PC-3 (cell line): ENCODE results near the gene AUTS2. TPM values are rescaled to one million over a fixed set of nuclear protein-coding genes. Genes with fewer than 3 reads are reported as not detected.

ENCODE experiments used
- ATAC-seq: fragments of 200-7000 bp; cut with Tn5 transposase; 2 replicates; pipeline ENCODE4 v1.9.1; 2020; ENCODE audit warnings: mild to moderate bottlenecking, moderate library complexity
- BruUV-seq: library from RNA; stranded (reverse); fragments of 400-500 nt; replicated peaks from 2 replicates; lab custom pipeline; 2021; lab: Mats Ljungman, UMichigan
- CTCF ChIA-PET: fragments of 300-600 bp; sonication (Branson Sonifier 250); formaldehyde crosslinking; loops from one replicate; lab custom pipeline; 2022; ENCODE audit warnings: antibody characterized with exemption; lab: Charles Lee
- POLR2A ChIA-PET: fragments of 300-600 bp; sonication (Branson Sonifier 250); formaldehyde crosslinking; loops from one replicate; lab custom pipeline; 2022; ENCODE audit warnings: antibody characterized with exemption; ENCODE audit not compliant: unreplicated experiment; lab: Charles Lee
- DNase-seq: peaks from one replicate; pipeline ENCODE4 v3.0.0-alpha.2; 2015
- H2AFZ ChIP-seq: fragments of 300-600 bp; sonication (generic); 2 replicates; pipeline ENCODE4 v1.6.0; 2016; ENCODE audit warnings: antibody characterized with exemption, low read length
- H3F3A ChIP-seq: fragments of 300-600 bp; sonication (generic); one replicate; pipeline ENCODE4 v1.6.0; 2017; ENCODE audit warnings: antibody characterized with exemption, low read length, control low read depth, mild to moderate bottlenecking; ENCODE audit not compliant: unreplicated experiment
- H3K27ac ChIP-seq: fragments of 300-600 bp; sonication (generic); 2 replicates; pipeline ENCODE4 v1.5.1; 2016; ENCODE audit warnings: mild to moderate bottlenecking, low read length
- H3K27me3 ChIP-seq: fragments of 300-600 bp; sonication (generic); 2 replicates; pipeline ENCODE4 v1.6.1; 2016; ENCODE audit warnings: low read length, mixed read lengths
- H3K36me3 ChIP-seq: fragments of 300-600 bp; sonication (generic); 2 replicates; pipeline ENCODE4 v1.6.1; 2016; ENCODE audit warnings: low read depth, mixed run types, low read length, mixed read lengths
- H3K4me1 ChIP-seq: fragments of 300-600 bp; sonication (generic); 2 replicates; pipeline ENCODE4 v1.5.1; 2016; ENCODE audit warnings: low read length; ENCODE audit not compliant: insufficient read depth
- H3K4me2 ChIP-seq: fragments of 300-600 bp; sonication (generic); 2 replicates; pipeline ENCODE4 v1.6.0; 2016; ENCODE audit warnings: low read length
- H3K4me3 ChIP-seq: fragments of 300-600 bp; sonication (generic); 2 replicates; pipeline ENCODE4 v1.5.1; 2016; ENCODE audit warnings: mild to moderate bottlenecking, low read length, mixed read lengths
- H3K79me2 ChIP-seq: fragments of 300-600 bp; sonication (generic); 2 replicates; pipeline ENCODE4 v1.6.1; 2017; ENCODE audit warnings: low read length, mixed read lengths
- H3K9ac ChIP-seq: fragments of 300-600 bp; sonication (generic); 2 replicates; pipeline ENCODE4 v1.6.0; 2016; ENCODE audit warnings: mild to moderate bottlenecking, low read length
- H3K9me2 ChIP-seq: fragments of 300-600 bp; sonication (generic); replicated peaks from 2 replicates; pipeline ENCODE4 v1.6.1; 2016; ENCODE audit warnings: mixed run types, low read length, mixed read lengths
- H3K9me3 ChIP-seq: fragments of 300-600 bp; sonication (generic); 2 replicates; pipeline ENCODE4 v1.6.1; 2016; ENCODE audit warnings: low read length, mixed read lengths
- H4K20me1 ChIP-seq: fragments of 300-600 bp; sonication (generic); 2 replicates; pipeline ENCODE4 v1.6.1; 2016; ENCODE audit warnings: low read length, mixed read lengths
- CTCF ChIP-seq: fragments of 300-600 bp; sonication (generic); conservative IDR thresholded peaks from 2 replicates; pipeline ENCODE4 v1.5.1; 2017; ENCODE audit warnings: antibody characterized with exemption, low read depth, mild to moderate bottlenecking, low read length
- EZH2 ChIP-seq: fragments of 300-600 bp; sonication (generic); IDR thresholded peaks from one replicate; pipeline ENCODE4 v1.6.1; 2017; ENCODE audit warnings: antibody characterized with exemption, mild to moderate bottlenecking, low read length; ENCODE audit not compliant: unreplicated experiment
- EZH2phosphoT487 ChIP-seq: fragments of 300-600 bp; sonication (generic); IDR thresholded peaks from 2 replicates; pipeline ENCODE4 v1.6.1; 2018; ENCODE audit warnings: mild to moderate bottlenecking, antibody characterized with exemption, low read length, borderline replicate concordance
- intact Hi-C: fragments of 100-400 bp; cut with micrococcal nuclease; formaldehyde crosslinking; loops from 2 replicates; pipeline ENCODE4 v1.9.0; 2023
- total RNA-seq: library from RNA; depleted of rRNA; stranded (reverse); fragments of >200 nt; gene quantifications from 2 replicates; pipeline ENCODE4 v1.2.3, GENCODE V29; 2014

Gene AUTS2
- total RNA-seq, 1 experiment from 2014 or later: not detected

DNA sequence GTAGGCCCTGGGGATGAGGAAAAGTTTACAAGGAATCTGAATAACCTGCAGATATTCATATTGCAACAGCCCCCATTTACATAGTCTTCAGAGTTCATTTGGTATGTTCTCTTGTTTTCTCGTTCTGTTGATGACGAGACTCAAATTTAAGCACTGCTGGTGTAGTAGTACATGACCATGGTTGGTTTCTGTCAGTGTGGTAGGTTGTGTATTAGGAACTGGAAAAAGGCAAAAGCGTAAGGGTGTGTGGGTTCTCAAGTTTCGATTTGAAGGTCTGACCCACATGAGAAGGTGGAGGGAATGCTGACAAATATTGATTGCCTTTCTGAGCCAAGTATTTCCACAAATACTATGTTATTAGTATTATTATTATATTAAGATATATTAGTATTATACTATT, 151.7 kb downstream of the AUTS2 start:
- ChIA-PET CTCF (no interaction called here), POLR2A (no interaction called here)
- intact Hi-C loops: no loop called here
- H3K36me3 ChIP-seq: no peaks in the 10 kb centered on the region
- no peak overlapping the region for H2AFZ ChIP-seq
- no peaks in the 10 kb centered on the region for H4K20me1 ChIP-seq
- BruUV-seq: no TSS peak
- ATAC-seq: no peak
- no peaks in the 10 kb centered on the region for H3K9me2 ChIP-seq
- no peaks in the 10 kb centered on the region for H3F3A ChIP-seq
- TF ChIP-seq EZH2phosphoT487: no peak
- TF ChIP-seq EZH2: no peak
- TF ChIP-seq CTCF: no peak
- no peaks in the 10 kb centered on the region for H3K79me2 ChIP-seq
- DNase-seq: no peak
- H3K27me3 ChIP-seq: no peaks in the 10 kb centered on the region
- no peak overlapping the region for H3K4me2 ChIP-seq
- no peaks in the 10 kb centered on the region for H3K9me3 ChIP-seq
- H3K9ac ChIP-seq: no peak overlapping the region
- no peak overlapping the region for H3K4me3 ChIP-seq
- H3K27ac ChIP-seq: no peak overlapping the region
- no peaks in the 10 kb centered on the region for H3K4me1 ChIP-seq

DNA sequence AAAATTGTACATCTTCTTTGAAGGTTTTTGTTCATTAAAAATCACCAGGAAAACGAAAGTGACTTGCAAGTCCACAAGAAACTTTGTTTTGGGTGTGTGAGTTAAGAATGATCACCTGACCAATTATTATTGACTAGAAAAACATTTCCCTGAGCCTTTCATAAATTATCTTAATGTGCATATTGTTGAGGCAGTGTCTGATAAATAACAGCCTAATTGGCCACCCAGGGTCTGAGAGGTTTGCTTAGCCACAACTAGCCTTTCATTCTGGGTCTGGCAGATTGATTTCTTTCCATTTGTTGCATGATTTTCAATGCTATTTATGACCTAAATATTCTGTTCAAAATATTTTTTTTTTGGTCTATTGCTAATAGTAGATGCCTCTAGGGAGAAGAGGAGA, 152.8 kb downstream of the AUTS2 start:
- Histone ChIP-seq H3K79me2 (no peaks in the 10 kb centered on the region), H4K20me1 (no peaks in the 10 kb centered on the region), H3K4me1 (no peaks in the 10 kb centered on the region), H3K9me2 (no peaks in the 10 kb centered on the region), H3K27me3 (no peaks in the 10 kb centered on the region), H3K9me3 (no peaks in the 10 kb centered on the region), H2AFZ (no peak overlapping the region), H3F3A (no peaks in the 10 kb centered on the region), H3K4me3 (no peak overlapping the region), H3K27ac (no peak overlapping the region), H3K36me3 (no peaks in the 10 kb centered on the region), H3K9ac (no peak overlapping the region), H3K4me2 (no peak overlapping the region)
- no TSS peak for BruUV-seq
- no peak for DNase-seq
- no peak for ATAC-seq
- intact Hi-C loops: no loop called here
- CTCF ChIA-PET: no interaction called here
- POLR2A ChIA-PET: no interaction called here
- no peak for TF ChIP-seq CTCF
- no peak for TF ChIP-seq EZH2
- no peak for TF ChIP-seq EZH2phosphoT487

- CTCF ChIA-PET: no interaction called here
- H3K4me3 ChIP-seq: no peak overlapping the region
- H3K27me3 ChIP-seq: no peaks in the 10 kb centered on the region
- no peak overlapping the region for H3K9ac ChIP-seq
- POLR2A ChIA-PET: no interaction called here
- DNase-seq (no peak), ATAC-seq (no peak)
- no peak overlapping the region for H3K4me2 ChIP-seq
- TF ChIP-seq EZH2phosphoT487: no peak
- TF ChIP-seq EZH2: no peak
- no peak for TF ChIP-seq CTCF
- no peak overlapping the region for H3K27ac ChIP-seq
- H3K36me3 ChIP-seq: no peaks in the 10 kb centered on the region
- H3K9me2 ChIP-seq: no peaks in the 10 kb centered on the region
- H3K79me2 ChIP-seq: no peaks in the 10 kb centered on the region
- H2AFZ ChIP-seq: no peak overlapping the region
- H3K9me3 ChIP-seq: 0 out of 2 replicates have a peak, but pooled peaks cover 1% of the 10 kb centered on the region
- no peaks in the 10 kb centered on the region for H4K20me1 ChIP-seq
- H3K4me1 ChIP-seq: no peaks in the 10 kb centered on the region
- H3F3A ChIP-seq: no peaks in the 10 kb centered on the region
- intact Hi-C loops: no loop called here
- no TSS peak for BruUV-seq
These were observed 155.7 kb downstream of the AUTS2 start for GRCh38 chr7:69753981-69754380.
